SW 1271 (cell line): ENCODE data around the gene ARHGAP35.
"Not testable (repeated sequence)": the region's sequence is repeated elsewhere in the genome, so short reads cannot be mapped to it uniquely, and the experiment has no call there.

Source experiments
- DNase-seq, 2 experiments: peaks; one replicate each; lab custom pipeline; 2025; lab: John Stamatoyannopoulos, UW

ARHGAP35 gene

GRCh38 chr19:46860846-46861690 lies at the start of gene ARHGAP35:
Gene ARHGAP35 (plus strand): TSS chr19:46860997. CDS start chr19:46918676, 57,679 bp downstream.
- no peak for DNase-seq

- no peak for DNase-seq
Measured at GRCh38 chr19:46812977-46813838, 47.6 kb upstream of the ARHGAP35 start.

GRCh38 chr19:46813839-46814358 lies 46.9 kb upstream of the ARHGAP35 start:
- DNase-seq: no peak

DNA sequence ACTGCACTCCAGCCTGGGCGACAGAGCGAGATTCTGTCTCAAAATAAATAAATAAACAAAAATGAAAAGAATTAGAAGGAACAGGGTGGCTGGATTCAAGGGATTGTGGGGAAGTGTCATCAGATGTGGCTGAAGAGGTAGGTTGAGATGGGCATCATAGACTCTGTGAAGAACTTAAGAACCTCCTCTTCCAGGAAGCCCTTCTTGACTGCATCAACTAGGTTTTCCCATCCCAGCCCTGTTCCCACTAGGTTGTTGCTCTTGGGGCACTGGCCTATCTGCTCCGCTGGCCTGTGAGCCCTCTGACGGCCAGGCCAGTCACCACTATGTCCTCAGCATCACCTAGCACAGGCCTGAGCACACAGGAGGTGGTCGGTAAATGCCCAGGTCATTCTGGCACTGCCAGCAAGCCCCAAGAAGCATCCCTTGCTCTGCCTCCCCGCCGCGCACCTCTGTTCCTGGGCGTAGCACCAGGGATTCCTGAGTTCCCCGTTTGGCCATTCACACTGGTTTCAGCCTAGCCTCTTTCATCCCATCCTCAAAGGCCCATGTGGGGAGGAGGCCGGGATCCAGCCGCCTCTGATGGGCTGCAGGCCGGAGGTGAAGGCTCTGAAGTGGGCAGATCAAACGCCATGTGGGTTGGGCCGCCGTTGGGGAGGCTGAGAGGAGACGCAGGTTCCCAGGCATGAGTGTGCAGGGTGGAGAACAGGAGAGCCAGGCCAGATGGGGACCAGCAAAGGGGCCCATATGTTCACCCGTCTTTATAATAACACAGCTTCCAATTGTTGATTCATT lies 44.8 kb upstream of the ARHGAP35 start:
- DNase-seq: no peak

- no peak for DNase-seq
Measured at GRCh38 chr19:46818812-46819211, 42.0 kb upstream of the ARHGAP35 start.

DNA sequence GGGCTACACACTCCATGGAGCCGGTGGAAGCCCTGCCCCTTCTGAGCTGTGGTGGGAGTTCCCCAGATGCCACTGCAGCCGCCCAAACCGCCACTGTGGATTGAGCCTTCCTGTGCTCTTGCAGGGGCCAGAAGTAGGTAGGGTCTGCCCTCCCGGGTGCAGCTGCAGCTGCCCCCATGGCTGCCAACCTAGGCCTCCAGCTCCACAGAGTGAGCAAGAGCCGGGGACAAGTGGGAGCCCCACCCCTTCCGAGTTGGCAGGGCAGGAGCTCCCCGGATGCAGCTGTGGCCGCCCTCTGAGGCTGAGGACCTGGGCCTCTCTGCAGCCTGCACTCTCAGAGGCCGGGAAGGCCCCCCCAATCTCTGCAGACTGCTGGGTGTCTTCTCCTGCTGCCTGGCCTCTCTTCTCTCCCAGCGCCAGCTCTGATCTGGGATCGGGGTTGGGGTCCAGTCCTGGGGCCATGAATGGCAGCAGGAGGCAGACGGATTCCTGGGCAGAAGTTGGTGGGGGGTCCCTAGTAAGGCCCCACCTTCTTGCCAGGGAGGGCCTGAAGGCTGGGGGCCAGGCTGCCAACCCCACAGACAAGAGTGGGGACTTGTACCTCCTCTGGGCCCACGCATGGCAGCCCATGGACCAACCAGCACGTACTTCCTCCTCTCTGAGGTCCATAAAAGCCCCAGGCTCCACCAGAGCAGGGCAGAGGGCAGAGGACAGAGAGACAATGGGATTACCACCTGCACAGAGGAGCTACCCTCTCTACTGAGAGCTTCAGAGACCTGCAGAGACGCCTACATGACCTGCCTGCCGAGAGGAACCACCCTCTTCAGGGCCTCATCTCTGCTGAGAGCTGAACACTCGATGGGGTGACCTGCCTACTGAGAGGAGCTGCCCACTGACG lies 39.0 kb upstream of the ARHGAP35 start:
- DNase-seq: no peak

GRCh38 chr19:46822410-46822787 lies 38.4 kb upstream of the ARHGAP35 start:
- not testable (repeated sequence) for DNase-seq

DNA sequence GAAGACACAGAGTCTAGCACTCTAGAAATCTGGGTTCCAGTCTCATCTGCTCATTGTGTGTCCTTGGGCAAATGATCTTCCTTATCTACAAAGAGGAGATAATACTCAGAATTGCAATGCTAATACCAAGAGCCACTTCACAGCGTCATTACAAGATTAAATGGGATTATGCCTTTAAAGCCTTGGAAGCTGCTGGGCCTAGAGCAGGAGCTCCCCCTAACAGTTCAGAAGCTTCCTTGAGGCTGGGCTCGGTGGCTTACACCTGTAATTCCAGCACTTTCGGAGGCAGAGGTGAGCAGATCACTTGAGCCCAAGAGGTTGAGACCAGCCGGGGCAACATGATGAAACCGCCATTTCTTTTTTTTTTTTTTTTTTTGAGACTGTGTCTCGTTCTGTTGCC lies 37.7 kb upstream of the ARHGAP35 start:
- no peak for DNase-seq

DNA sequence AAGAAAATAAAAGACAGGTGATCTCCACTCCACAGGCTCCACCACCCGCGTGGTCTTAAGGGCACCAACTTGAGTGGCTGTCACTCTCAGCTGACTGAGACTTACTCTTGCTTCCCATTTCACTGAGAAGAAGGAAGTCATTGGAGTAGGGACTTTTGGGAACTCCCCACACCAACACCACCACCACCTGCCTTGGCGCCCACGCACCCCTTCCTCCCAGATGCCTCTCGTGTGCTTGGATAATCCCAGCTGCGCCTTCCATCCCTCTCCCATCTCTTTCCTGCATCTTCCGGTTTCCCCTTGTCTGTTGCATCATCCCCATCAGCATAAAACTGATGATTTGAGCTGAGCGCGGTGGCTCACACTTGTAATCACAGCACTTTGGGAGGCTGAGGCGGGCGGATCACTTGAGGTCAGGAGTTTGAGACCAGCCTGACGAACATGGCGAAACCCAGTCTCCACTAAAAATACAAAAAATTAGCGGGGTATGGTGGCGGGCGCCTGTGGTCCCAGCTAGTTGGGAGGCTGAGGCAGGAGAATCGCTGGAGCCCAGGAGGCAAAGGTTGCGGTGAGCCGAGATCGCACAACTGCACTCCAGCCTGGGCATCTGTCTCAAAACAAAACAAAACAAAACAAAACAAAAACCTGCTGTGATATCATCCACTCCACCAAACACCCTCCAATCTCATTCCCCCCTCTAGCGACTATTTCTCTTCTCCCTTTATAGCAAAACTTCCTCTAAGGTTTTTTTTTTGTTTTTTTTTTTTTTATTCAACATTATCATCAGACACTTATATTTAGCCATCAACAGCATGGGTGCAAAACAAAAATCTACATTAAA lies 35.7 kb upstream of the ARHGAP35 start:
- no peak for DNase-seq

GRCh38 chr19:46825731-46826055 lies 35.1 kb upstream of the ARHGAP35 start:
- DNase-seq: no peak

- DNase-seq: no peak
Measured at GRCh38 chr19:46828484-46828883, 32.3 kb upstream of the ARHGAP35 start.

GRCh38 chr19:46830864-46831263 lies 29.9 kb upstream of the ARHGAP35 start:
- DNase-seq: no peak

DNA sequence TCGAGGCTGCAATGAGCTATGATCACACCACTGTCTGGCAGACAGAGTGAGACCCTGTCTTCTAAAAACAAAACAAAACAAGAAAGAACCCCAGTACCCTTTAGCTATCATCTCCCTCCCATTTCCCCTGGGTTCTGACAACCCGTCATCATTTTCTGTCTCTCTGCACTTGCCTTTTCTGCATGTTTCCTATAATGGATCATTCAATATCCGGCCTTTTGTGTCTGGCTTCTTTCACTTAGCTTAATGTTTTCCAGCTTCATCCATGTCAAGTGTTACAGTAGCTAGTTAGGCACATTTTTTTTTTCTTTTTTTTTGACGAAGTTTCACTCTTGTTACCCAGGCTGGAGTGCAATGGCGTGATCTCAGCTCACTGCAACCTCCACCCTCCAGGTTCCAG lies 26.7 kb upstream of the ARHGAP35 start:
- DNase-seq: no peak

DNA sequence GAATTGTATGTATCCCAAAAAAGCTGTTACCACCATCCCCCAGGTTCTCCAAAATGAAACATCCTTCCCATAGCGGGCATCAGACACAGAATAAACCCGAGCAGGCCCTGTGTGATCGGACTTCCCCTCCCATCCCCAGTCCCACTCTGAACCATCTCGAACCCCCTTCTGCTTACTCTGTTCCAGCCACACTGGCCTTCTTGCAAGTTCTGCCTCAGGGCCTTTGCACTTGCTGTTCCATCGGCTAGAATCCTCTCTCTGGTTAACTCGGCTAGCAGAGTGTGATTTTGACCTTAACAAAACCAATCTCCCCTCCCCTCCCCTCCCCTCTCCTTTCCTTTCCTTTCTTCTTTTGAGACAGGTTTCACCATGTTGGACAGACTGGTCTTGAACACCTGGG lies 25.8 kb upstream of the ARHGAP35 start:
- no peak for DNase-seq

GRCh38 chr19:46838160-46838559 lies 22.6 kb upstream of the ARHGAP35 start:
- no peak for DNase-seq

GRCh38 chr19:46839752-46840497 lies 20.9 kb upstream of the ARHGAP35 start:
- no peak for DNase-seq

DNA sequence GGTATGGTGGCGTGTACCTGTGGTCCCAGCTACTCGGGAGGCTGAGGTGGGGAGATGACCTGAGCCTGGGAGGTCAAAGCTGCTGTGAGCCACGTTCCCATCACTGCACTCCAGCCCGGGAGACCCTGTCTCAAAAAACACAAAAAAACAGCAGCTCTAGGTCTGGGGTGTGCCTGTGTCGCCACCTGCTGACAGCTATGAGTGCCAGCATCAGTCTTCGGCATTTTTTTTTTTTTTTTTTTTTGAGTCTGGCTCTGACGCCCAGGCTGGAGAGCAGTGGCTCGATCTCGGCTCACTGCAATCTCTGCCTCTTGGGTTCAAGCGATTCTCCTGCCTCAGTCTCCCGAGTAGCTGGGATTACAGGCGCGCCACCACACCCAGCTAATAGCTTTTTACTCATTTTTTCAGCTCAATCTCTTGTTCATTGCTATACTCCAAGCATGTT lies 20.3 kb upstream of the ARHGAP35 start:
- DNase-seq: peak in 1 of 2 experiments; percentile 20

DNA sequence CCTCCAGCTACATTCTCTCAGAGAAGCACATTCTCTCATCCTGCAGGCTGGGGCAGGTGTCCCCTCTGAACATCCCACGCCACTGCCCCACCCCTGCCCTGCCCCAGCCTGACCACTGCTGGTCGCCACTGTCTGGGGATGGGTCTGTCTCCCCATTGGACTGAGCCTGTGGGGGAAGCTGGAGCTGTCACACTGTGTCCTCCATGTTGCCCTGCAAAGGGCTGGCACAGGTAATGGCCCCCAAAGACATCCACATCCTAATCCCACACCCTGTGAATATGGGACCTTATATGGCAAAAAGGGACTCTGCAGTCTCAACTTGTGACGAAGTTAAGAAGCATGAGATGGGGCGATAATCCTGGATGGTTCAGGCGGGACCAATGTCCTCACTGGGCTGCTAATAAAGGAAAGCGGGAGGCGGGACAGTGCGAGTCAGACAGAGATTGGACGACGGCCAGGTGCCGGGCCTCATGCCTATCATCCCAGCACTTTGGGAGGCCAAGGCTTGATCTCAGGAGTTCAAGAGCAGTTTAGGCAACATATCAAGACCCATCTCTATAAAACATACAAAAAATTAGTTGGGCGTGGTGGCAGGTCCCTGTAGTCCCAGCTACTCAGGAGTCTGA lies 19.2 kb upstream of the ARHGAP35 start:
- DNase-seq: no peak

DNA sequence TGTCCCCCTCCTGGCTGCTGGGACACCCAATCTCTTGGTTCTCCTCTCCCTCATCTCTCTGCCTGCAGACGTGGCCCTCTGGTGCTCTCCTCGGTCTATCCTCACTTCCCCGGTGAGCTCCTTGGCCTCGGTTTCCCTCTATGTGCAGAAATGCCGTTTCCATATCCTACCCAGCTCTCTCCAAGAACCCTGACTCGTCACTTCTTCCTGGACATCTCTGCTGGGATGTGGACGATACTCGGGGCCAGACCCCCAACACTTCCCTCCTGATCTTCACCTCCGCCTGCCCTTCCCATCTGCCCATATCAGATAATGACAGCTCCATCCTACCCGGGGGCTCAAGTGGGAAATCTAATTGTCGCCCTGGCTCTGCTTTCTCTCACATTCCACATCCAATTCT lies 18.0 kb upstream of the ARHGAP35 start:
- no peak for DNase-seq
